HepG2 (cell line): Measurements from ENCODE around the gene NUDT6. TPM values are rescaled to one million over a fixed set of nuclear protein-coding genes. Genes with fewer than 3 reads are reported as not detected.

Experiments
- ASH2L ChIP-seq: fragments of 300-600, 200-600 bp; sonication (generic); IDR thresholded peaks from 2 replicates; pipeline ENCODE4 v1.7.0; 2017; ENCODE audit warnings: low read depth, mild to moderate bottlenecking, moderate library complexity, mixed read lengths, low read length; ENCODE audit not compliant: insufficient read length
- CHD2 ChIP-seq: IDR thresholded peaks from 2 replicates; pipeline ENCODE4 v1.6.1; 2011; ENCODE audit warnings: low read depth, low read length, improper control_type of control experiment
- CHD4 ChIP-seq: fragments of 200-600 bp; sonication (generic); IDR thresholded peaks from 2 replicates; pipeline ENCODE4 v1.7.0; 2017; ENCODE audit warnings: mild to moderate bottlenecking, low read length, borderline replicate concordance
- DNMT1 ChIP-seq: sonication (generic); formaldehyde crosslinking; IDR thresholded peaks from 2 replicates; pipeline ENCODE4 v1.5.1; 2020; ENCODE audit warnings: mild to moderate bottlenecking, missing genetic modification reagents
- ETV5 ChIP-seq: IDR thresholded peaks from 2 replicates; pipeline ENCODE4 v1.6.1; 2018; ENCODE audit warnings: missing biosample characterization, missing genetic modification reagents, inconsistent platforms, borderline replicate concordance
- HMG20B ChIP-seq: conservative IDR thresholded peaks from 2 replicates; pipeline ENCODE4 v1.6.1; 2016; ENCODE audit warnings: missing genetic modification reagents, missing compliant biosample characterization
- NPAS2 ChIP-seq: sonication (generic); formaldehyde crosslinking; IDR thresholded peaks from 2 replicates; pipeline ENCODE4 v1.8.0; 2022; ENCODE audit warnings: mild to moderate bottlenecking, missing genetic modification reagents, borderline replicate concordance
- PAX8 ChIP-seq: sonication (generic); formaldehyde crosslinking; IDR thresholded peaks from 2 replicates; pipeline ENCODE4 v1.8.0; 2022; ENCODE audit warnings: mild to moderate bottlenecking, missing genetic modification reagents, borderline replicate concordance
- SUZ12 ChIP-seq: fragments of 150-350 bp; IDR thresholded peaks from 2 replicates; pipeline ENCODE4 v1.6.1; 2014; ENCODE audit warnings: low read depth, low read length
- TGIF2 ChIP-seq: IDR thresholded peaks from 2 replicates; pipeline ENCODE4 v1.6.1; 2016; ENCODE audit warnings: control low read depth, missing compliant biosample characterization
- XRCC5 ChIP-seq: fragments of 200-400 bp; formaldehyde crosslinking; optimal IDR thresholded peaks from 2 replicates; pipeline ENCODE3; 2017; ENCODE audit warnings: mild to moderate bottlenecking, low read length
- ZNF713 ChIP-seq: sonication (generic); formaldehyde crosslinking; IDR thresholded peaks from 2 replicates; pipeline ENCODE4 v1.4.0; 2020; ENCODE audit warnings: mild to moderate bottlenecking, missing genetic modification reagents
- ZNF772 ChIP-seq: sonication (generic); formaldehyde crosslinking; IDR thresholded peaks from 2 replicates; pipeline ENCODE4 v1.5.0; 2020; ENCODE audit warnings: mild to moderate bottlenecking, missing genetic modification reagents
- polyA plus RNA-seq, 8 experiments: library from polyadenylated mRNA; depleted of rRNA in 3 of 8; stranded (reverse) in 7 of 8; unstranded in 1 of 8; fragments of >200 nt; fragmentation: Illumina TruSeq in 4 of 8; extraction: Trizol in 4 of 8; gene quantifications; 2 replicates each; pipeline versions ENCODE4 v1.2.1 to v1.2.3, GENCODE V29; 2011 to 2016; ENCODE audit warnings: low read depth in 4 of 8, missing spikeins in 1 of 8, mixed read lengths in 1 of 8; ENCODE audit not compliant: insufficient read depth in 1 of 8
- total RNA-seq, 5 experiments: library from RNA; depleted of rRNA; stranded (reverse); fragments of >200 nt; fragmentation: Illumina TruSeq; extraction: Trizol; gene quantifications; 2 replicates each; pipeline ENCODE4 v1.2.3, GENCODE V29; 2016; ENCODE audit warnings: low read depth in 1 of 5
- TF ChIP-seq, protein P1 (sequence below): sonication (generic); formaldehyde crosslinking; IDR thresholded peaks from 2 replicates; pipeline ENCODE4 v1.5.1; 2020; ENCODE audit warnings: mild to moderate bottlenecking, missing genetic modification reagents
- TF ChIP-seq, protein P2 (sequence below): sonication (generic); formaldehyde crosslinking; IDR thresholded peaks from 2 replicates; pipeline ENCODE4 v1.5.1; 2020; ENCODE audit warnings: missing genetic modification reagents, mild to moderate bottlenecking, borderline replicate concordance
- TF ChIP-seq, protein P3 (sequence below): IDR thresholded peaks from 2 replicates; pipeline ENCODE4 v1.6.1; 2016; ENCODE audit warnings: low read depth, missing genetic modification reagents, missing compliant biosample characterization
- TF ChIP-seq, protein P4 (sequence below): sonication (generic); formaldehyde crosslinking; IDR thresholded peaks from 2 replicates; pipeline ENCODE4 v1.8.1; 2023; ENCODE audit warnings: mild to moderate bottlenecking, inconsistent platforms, moderate library complexity, missing genetic modification reagents, borderline replicate concordance

The NUDT6 gene
- total and polyA plus RNA-seq, 2 of the 13 experiments (the other 11 are each of a cell fraction or from before 2014, with no cell fraction given) = 4.8 to 8.3 TPM

DNA sequence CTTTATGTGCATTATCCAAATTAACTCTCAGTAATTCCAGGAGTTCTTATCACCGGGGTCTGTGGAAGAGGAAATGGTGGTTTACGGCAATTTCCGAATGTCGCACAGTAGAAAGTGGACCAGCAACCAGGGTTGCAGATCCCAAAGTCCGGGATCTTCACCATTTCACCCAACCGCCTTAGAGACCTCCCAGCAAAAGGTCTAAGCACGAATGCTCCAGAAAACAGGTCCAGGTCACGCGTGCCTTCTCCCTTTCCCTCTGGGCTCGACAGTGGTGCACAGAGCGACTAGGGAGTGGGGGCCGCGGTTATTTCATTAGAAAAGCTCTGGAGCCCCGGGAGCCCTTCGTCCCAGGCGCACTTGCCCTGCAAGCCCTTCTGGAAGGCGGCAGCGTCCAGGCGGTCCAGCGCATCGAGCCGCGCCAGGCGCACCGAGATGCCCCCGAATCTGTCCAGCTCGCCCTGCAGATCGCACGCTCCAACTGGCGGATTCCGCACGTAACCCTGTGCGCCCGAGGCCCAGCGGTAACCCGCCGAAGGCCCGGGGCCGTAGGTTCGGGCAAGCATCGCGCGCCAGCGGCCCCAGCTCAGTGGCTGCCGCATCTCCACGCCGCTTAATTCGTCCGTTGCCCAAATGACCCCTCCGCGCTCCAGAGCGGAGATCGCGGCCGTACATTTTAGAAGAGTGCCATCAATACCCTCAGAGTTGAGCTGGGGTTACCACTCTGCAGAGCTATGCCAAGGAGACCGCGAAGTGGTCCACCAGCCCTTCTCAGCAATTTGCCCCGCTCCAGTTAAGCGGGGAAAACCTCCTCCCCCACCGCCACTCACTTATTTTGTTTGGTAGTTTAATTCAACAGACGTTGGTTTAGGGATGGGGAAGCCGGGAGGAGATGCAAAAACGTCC, at the start of gene NUDT6 (continued):
- TF ChIP-seq XRCC5 (peak; percentile 31), ETV5 (peak; percentile 9; the same call in 1 of the 2 replicates), DNMT1 (peak; percentile 76; the same call in 1 of the 2 replicates), CHD4 (no peak), PAX8 (no peak), NPAS2 (no peak), ZNF713 (CRISPR knock-in tag) (no peak), CHD2 (no peak), ASH2L (peak; percentile 75), TGIF2 (CRISPR knock-in tag) (no peak; the same call in 1 of the 2 replicates), ZNF772 (CRISPR knock-in tag) (peak; percentile 48; the same call in 1 of the 2 replicates), SUZ12 (no peak), HMG20B (CRISPR knock-in tag) (no peak)
- TF ChIP-seq, protein P1, sequence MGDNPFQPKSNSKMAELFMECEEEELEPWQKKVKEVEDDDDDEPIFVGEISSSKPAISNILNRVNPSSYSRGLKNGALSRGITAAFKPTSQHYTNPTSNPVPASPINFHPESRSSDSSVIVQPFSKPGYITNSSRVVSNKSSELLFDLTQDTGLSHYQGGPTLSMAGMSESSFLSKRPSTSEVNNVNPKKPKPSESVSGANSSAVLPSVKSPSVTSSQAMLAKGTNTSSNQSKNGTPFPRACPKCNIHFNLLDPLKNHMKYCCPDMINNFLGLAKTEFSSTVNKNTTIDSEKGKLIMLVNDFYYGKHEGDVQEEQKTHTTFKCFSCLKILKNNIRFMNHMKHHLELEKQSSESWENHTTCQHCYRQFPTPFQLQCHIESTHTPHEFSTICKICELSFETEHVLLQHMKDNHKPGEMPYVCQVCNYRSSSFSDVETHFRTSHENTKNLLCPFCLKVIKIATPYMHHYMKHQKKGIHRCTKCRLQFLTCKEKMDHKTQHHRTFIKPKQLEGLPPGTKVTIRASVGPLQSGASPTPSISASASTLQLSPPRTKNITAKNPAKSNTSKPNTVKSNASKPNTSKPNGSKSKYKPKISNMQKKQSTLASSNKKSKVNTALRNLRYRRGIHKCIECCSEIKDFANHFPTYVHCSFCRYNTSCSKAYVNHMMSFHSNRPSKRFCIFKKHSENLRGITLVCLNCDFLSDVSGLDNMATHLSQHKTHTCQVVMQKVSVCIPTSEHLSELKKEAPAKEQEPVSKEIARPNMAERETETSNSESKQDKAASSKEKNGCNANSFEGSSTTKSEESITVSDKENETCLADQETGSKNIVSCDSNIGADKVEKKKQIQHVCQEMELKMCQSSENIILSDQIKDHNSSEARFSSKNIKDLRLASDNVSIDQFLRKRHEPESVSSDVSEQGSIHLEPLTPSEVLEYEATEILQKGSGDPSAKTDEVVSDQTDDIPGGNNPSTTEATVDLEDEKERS (CRISPR knock-in tag) = no peak
- TF ChIP-seq, protein P2, sequence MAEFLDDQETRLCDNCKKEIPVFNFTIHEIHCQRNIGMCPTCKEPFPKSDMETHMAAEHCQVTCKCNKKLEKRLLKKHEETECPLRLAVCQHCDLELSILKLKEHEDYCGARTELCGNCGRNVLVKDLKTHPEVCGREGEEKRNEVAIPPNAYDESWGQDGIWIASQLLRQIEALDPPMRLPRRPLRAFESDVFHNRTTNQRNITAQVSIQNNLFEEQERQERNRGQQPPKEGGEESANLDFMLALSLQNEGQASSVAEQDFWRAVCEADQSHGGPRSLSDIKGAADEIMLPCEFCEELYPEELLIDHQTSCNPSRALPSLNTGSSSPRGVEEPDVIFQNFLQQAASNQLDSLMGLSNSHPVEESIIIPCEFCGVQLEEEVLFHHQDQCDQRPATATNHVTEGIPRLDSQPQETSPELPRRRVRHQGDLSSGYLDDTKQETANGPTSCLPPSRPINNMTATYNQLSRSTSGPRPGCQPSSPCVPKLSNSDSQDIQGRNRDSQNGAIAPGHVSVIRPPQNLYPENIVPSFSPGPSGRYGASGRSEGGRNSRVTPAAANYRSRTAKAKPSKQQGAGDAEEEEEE (CRISPR knock-in tag) = no peak
- TF ChIP-seq, protein P3, sequence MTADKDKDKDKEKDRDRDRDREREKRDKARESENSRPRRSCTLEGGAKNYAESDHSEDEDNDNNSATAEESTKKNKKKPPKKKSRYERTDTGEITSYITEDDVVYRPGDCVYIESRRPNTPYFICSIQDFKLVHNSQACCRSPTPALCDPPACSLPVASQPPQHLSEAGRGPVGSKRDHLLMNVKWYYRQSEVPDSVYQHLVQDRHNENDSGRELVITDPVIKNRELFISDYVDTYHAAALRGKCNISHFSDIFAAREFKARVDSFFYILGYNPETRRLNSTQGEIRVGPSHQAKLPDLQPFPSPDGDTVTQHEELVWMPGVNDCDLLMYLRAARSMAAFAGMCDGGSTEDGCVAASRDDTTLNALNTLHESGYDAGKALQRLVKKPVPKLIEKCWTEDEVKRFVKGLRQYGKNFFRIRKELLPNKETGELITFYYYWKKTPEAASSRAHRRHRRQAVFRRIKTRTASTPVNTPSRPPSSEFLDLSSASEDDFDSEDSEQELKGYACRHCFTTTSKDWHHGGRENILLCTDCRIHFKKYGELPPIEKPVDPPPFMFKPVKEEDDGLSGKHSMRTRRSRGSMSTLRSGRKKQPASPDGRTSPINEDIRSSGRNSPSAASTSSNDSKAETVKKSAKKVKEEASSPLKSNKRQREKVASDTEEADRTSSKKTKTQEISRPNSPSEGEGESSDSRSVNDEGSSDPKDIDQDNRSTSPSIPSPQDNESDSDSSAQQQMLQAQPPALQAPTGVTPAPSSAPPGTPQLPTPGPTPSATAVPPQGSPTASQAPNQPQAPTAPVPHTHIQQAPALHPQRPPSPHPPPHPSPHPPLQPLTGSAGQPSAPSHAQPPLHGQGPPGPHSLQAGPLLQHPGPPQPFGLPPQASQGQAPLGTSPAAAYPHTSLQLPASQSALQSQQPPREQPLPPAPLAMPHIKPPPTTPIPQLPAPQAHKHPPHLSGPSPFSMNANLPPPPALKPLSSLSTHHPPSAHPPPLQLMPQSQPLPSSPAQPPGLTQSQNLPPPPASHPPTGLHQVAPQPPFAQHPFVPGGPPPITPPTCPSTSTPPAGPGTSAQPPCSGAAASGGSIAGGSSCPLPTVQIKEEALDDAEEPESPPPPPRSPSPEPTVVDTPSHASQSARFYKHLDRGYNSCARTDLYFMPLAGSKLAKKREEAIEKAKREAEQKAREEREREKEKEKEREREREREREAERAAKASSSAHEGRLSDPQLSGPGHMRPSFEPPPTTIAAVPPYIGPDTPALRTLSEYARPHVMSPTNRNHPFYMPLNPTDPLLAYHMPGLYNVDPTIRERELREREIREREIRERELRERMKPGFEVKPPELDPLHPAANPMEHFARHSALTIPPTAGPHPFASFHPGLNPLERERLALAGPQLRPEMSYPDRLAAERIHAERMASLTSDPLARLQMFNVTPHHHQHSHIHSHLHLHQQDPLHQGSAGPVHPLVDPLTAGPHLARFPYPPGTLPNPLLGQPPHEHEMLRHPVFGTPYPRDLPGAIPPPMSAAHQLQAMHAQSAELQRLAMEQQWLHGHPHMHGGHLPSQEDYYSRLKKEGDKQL (CRISPR knock-in tag) = no peak
- TF ChIP-seq, protein P4, sequence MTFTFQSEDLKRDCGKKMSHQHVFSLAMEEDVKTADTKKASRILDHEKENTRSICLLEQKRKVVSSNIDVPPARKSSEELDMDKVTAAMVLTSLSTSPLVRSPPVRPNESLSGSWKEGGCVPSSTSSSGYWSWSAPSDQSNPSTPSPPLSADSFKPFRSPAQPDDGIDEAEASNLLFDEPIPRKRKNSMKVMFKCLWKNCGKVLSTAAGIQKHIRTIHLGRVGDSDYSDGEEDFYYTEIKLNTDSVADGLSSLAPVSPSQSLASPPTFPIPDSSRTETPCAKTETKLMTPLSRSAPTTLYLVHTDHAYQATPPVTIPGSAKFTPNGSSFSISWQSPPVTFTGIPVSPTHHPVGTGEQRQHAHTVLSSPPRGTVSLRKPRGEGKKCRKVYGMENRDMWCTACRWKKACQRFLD = no peak; the same call in 1 of the 2 replicates
